Adrenal gland (tissue), 12 donors: Measurements from ENCODE around the gene PCSK1. TPM values are rescaled to one million over a fixed set of nuclear protein-coding genes. Genes with fewer than 3 reads are reported as not detected.

Experiments
- DNase-seq, 7 donors: peaks; one replicate each; pipeline ENCODE4 v3.0.0-alpha.2; 2019 to 2020
- H3K27ac ChIP-seq, 5 donors: fragments of 200-600 bp; sonication (generic) in 4 of 5; 1 replicate in 3 of 5; 2 replicates in 2 of 5; pipeline versions ENCODE4 v1.5.1 to v1.8.0; 2016 to 2020; ENCODE audit warnings: mild to moderate bottlenecking in 1 of 5
- H3K27me3 ChIP-seq: fragments of 200-600 bp; 2 replicates; pipeline ENCODE4 v1.8.0; 2021
- H3K36me3 ChIP-seq, 2 donors: fragments of 200-600 bp; replicated peaks in 1 of 2; 1 replicate in 1 of 2; 2 replicates in 1 of 2; pipeline versions ENCODE4 v1.5.1 to v1.8.0; 2018 to 2022
- H3K4me1 ChIP-seq, 2 donors: fragments of 200-600 bp; replicated peaks in 1 of 2; 1 replicate in 1 of 2; 2 replicates in 1 of 2; pipeline versions ENCODE4 v1.5.1 to v1.8.0; 2018 to 2021
- H3K4me3 ChIP-seq, 4 donors: fragments of 200-600 bp; sonication (generic) in 3 of 4; one replicate each; pipeline ENCODE4 v1.5.1; 2016 to 2018
- H3K9me3 ChIP-seq, 3 donors: fragments of 200-600 bp; sonication (generic) in 1 of 3; replicated peaks in 1 of 3; 1 replicate in 2 of 3; 2 replicates in 1 of 3; pipeline versions ENCODE4 v1.5.1 to v1.8.0; 2016 to 2021
- CTCF ChIP-seq, 6 experiments: fragments of 450-650 bp in 4 of 6; fragments of 200-600 bp in 2 of 6; sonication (generic) in 1 of 6; IDR thresholded peaks; 1 replicate in 5 of 6; 2 replicates in 1 of 6; pipeline versions ENCODE4 v1.5.1 to v1.8.0; 2016 to 2021; ENCODE audit warnings: antibody characterized with exemption in 6 of 6, mild to moderate bottlenecking in 2 of 6, moderate library complexity in 1 of 6
- POLR2A ChIP-seq, 2 donors: fragments of 450-650 bp; IDR thresholded peaks; one replicate each; pipeline ENCODE4 v1.6.1; 2017; ENCODE audit warnings: antibody characterized with exemption in 2 of 2, mild to moderate bottlenecking in 2 of 2, moderate library complexity in 1 of 2
- WGBS, 4 donors: extraction: QIAGEN DNeasy Blood & Tissue Kit in 2 of 4; methylation state at CpG; one replicate each; pipeline versions ENCODE4 v1.1.5 to v1.1.7; 2013 to 2017; 5-methylcytosine and 5-hydroxymethylcytosine counted together
- intact Hi-C, 2 donors: fragments of 100-400 bp; cut with DNase I; formaldehyde crosslinking; loops; one replicate each; pipeline versions ENCODE4 v1.14.1 to v1.15.0; 2022 to 2023
- polyA plus RNA-seq, 3 donors: library from polyadenylated mRNA; stranded (reverse); fragments of 200-250 nt in 2 of 3; fragments of 350-450 nt in 1 of 3; fragmentation: Illumina TruSeq in 1 of 3; extraction: RNeasy Lipid Tissue Mini Kit (QIAGEN cat#74804) in 1 of 3; gene quantifications; one replicate each; pipeline ENCODE4 v1.2.3, GENCODE V29; 2013 to 2014
- total RNA-seq, 9 donors: library from RNA; depleted of rRNA in 4 of 9; stranded (reverse); fragments of >200 nt in 4 of 9; fragments of 120-200 nt in 1 of 9; fragmentation: NEBNext Ultra II Directional in 1 of 9; extraction: Animal tissue kit (Norgen Biotek cat#: 25700) in 1 of 9; gene quantifications; one replicate each; pipeline versions ENCODE4 v1.1.0 to v1.2.4, GENCODE V29; 2013 to 2023
- donor health status: healthy with polysubstance abuse.
- donor health status: Bipolar disorder and iron deficiency.
- donor health status: DM: yes; HTN: yes; CAD: no.
- donor health status: DM: no; HTN: no; CAD: no.
- donor health status: DM: no; HTN: no; CAD: no.
- donor health status: DM: yes; HTN: yes; CAD: no.

The PCSK1 gene
- total and polyA plus RNA-seq, 12 donors = 0.39 to 8.4 (median 1.5) TPM

GRCh38 chr5:96476654-96477053, 43.6 kb upstream of the PCSK1 start:
- intact Hi-C loops = no loop called here
- Histone ChIP-seq H3K9me3 (no peaks in the 10 kb centered on the region), H3K4me1 (no peaks in the 10 kb centered on the region), H3K36me3 (no peaks in the 10 kb centered on the region), H3K27ac (no peak overlapping the region), H3K27me3 (no peaks in the 10 kb centered on the region), H3K4me3 (no peak overlapping the region)
- no peak for DNase-seq
- 64 to 78% (median 71%) methylated on average over 3 of the region's 3 CpGs for WGBS, 4 donors
- TF ChIP-seq POLR2A (IDR thresholded peaks at IDR 0.05) (no peak), CTCF (IDR thresholded peaks at IDR 0.05) (no peak)

- Histone ChIP-seq H3K27ac (no peak overlapping the region), H3K27me3 (no peaks in the 10 kb centered on the region), H3K36me3 (no peaks in the 10 kb centered on the region), H3K4me1 (no peaks in the 10 kb centered on the region), H3K4me3 (no peak overlapping the region), H3K9me3 (no peaks in the 10 kb centered on the region)
- no peak for DNase-seq
- intact Hi-C loops = no loop called here
- TF ChIP-seq POLR2A (IDR thresholded peaks at IDR 0.05) = no peak
- TF ChIP-seq CTCF (IDR thresholded peaks at IDR 0.05) = no peak
- 67 to 78% (median 74%) methylated on average over 1 to 4 of the region's 4 CpGs for WGBS, 4 donors
These were observed 41.0 kb upstream of the PCSK1 start for GRCh38 chr5:96474073-96474472.

- Histone ChIP-seq H3K9me3 (no peaks in the 10 kb centered on the region), H3K4me1 (no peaks in the 10 kb centered on the region), H3K36me3 (no peaks in the 10 kb centered on the region), H3K27ac (no peak overlapping the region), H3K27me3 (no peaks in the 10 kb centered on the region), H3K4me3 (no peak overlapping the region)
- 12 to 35% (median 18%) methylated on average over 1 of the region's 1 CpG for WGBS, 4 donors
- no peak for DNase-seq
- intact Hi-C loops = no loop called here
- TF ChIP-seq CTCF (IDR thresholded peaks at IDR 0.05) = no peak
- no peak for TF ChIP-seq POLR2A (IDR thresholded peaks at IDR 0.05)
These were observed 40.1 kb upstream of the PCSK1 start for GRCh38 chr5:96473155-96473554.

- Histone ChIP-seq H3K4me1 (no peaks in the 10 kb centered on the region), H3K4me3 (no peak overlapping the region), H3K27ac (no peak overlapping the region), H3K27me3 (no peaks in the 10 kb centered on the region), H3K9me3 (no peaks in the 10 kb centered on the region), H3K36me3 (no peaks in the 10 kb centered on the region)
- DNase-seq = no peak
- TF ChIP-seq CTCF (IDR thresholded peaks at IDR 0.05) (no peak), POLR2A (IDR thresholded peaks at IDR 0.05) (no peak)
- WGBS, 4 donors = 53 to 69% (median 63%) methylated on average over 1 of the region's 1 CpG
- intact Hi-C loops = no loop called here
These were observed 37.7 kb upstream of the PCSK1 start for GRCh38 chr5:96470785-96471184.
